CD4-positive, alpha-beta memory T cell (primary cell): ENCODE results near the gene CCL23. TPM values are rescaled to one million over a fixed set of nuclear protein-coding genes. Genes with fewer than 3 reads are reported as not detected.
"Not testable (repeated sequence)": the region's sequence is repeated elsewhere in the genome, so short reads cannot be mapped to it uniquely, and the experiment has no call there.

ENCODE experiments used
- CTCF ChIA-PET: fragments of 350-600 bp; sonication (Branson Sonifier 250); formaldehyde crosslinking; loops from one replicate; lab custom pipeline; 2021; ENCODE audit warnings: inconsistent platforms; ENCODE audit not compliant: partially characterized antibody; lab: Charles Lee
- POLR2A ChIA-PET: fragments of 350-600 bp; sonication (Branson Sonifier 250); formaldehyde crosslinking; loops from one replicate; lab custom pipeline; 2021; ENCODE audit not compliant: partially characterized antibody; lab: Charles Lee
- DNase-seq, 5 donors: peaks; one replicate each; pipeline versions ENCODE4 v3.0.0 to v3.0.0-alpha.2; 2020 to 2022; ENCODE audit warnings: mixed read lengths in 1 of 5
- H3K27ac ChIP-seq: one replicate; pipeline ENCODE4 v1.7.0; 2013; ENCODE audit warnings: low read depth, low read length
- H3K27me3 ChIP-seq: 2 replicates; pipeline ENCODE4 v1.7.0; 2013; ENCODE audit warnings: mild to moderate bottlenecking, low read length, moderate library complexity; ENCODE audit not compliant: insufficient read depth
- H3K36me3 ChIP-seq: 2 replicates; pipeline ENCODE4 v1.7.0; 2013; ENCODE audit warnings: mild to moderate bottlenecking, low read length, moderate library complexity; ENCODE audit not compliant: insufficient read depth
- H3K4me1 ChIP-seq: 2 replicates; pipeline ENCODE4 v1.7.0; 2013; ENCODE audit warnings: mild to moderate bottlenecking, low read length, moderate library complexity; ENCODE audit not compliant: insufficient read depth
- H3K4me3 ChIP-seq, 2 donors: one replicate each; pipeline ENCODE4 v1.7.0; 2013; ENCODE audit warnings: low read length in 2 of 2, mild to moderate bottlenecking in 1 of 2
- H3K9me3 ChIP-seq, 2 donors: one replicate each; pipeline ENCODE4 v1.7.0; 2013; ENCODE audit warnings: low read length in 2 of 2, control low read depth in 1 of 2; ENCODE audit not compliant: control insufficient read depth in 1 of 2
- H3K27ac Mint-ChIP-seq, 7 donors: one replicate each; pipeline ENCODE4 v1.8.0; 2020 to 2021; ENCODE audit warnings: mixed read lengths in 7 of 7, mild to moderate bottlenecking in 6 of 7, inconsistent platforms in 3 of 7, moderate library complexity in 3 of 7
- H3K27me3 Mint-ChIP-seq, 2 donors: one replicate each; pipeline ENCODE4 v1.8.0; 2020 to 2021; ENCODE audit warnings: mixed read lengths in 2 of 2
- H3K36me3 Mint-ChIP-seq, 2 donors: one replicate each; pipeline ENCODE4 v1.8.0; 2020 to 2021; ENCODE audit warnings: mixed read lengths in 2 of 2, inconsistent platforms in 1 of 2, mild to moderate bottlenecking in 1 of 2
- H3K4me1 Mint-ChIP-seq, 4 donors: one replicate each; pipeline ENCODE4 v1.8.0; 2020 to 2021; ENCODE audit warnings: mixed read lengths in 4 of 4, mild to moderate bottlenecking in 1 of 4
- H3K4me3 Mint-ChIP-seq, 8 donors: one replicate each; pipeline ENCODE4 v1.8.0; 2020 to 2021; ENCODE audit warnings: mixed read lengths in 8 of 8, mild to moderate bottlenecking in 7 of 8, moderate library complexity in 6 of 8, inconsistent platforms in 3 of 8
- H3K9me3 Mint-ChIP-seq, 8 donors: one replicate each; pipeline ENCODE4 v1.8.0; 2020 to 2021; ENCODE audit warnings: mixed read lengths in 8 of 8, mild to moderate bottlenecking in 5 of 8, inconsistent platforms in 3 of 8, moderate library complexity in 1 of 8
- intact Hi-C: fragments of 100-400 bp; cut with micrococcal nuclease; formaldehyde crosslinking; loops from one replicate; pipeline ENCODE4 v1.15.1; 2023
- polyA plus RNA-seq, 2 donors: library from polyadenylated mRNA; unstranded; fragments of 300-500 nt; fragmentation: Illumina TruSeq; gene quantifications; one replicate each; pipeline ENCODE4 v1.2.3, GENCODE V29; 2021
- total RNA-seq, 2 experiments: library from RNA; stranded (reverse); gene quantifications; one replicate each; pipeline ENCODE4 v1.2.3, GENCODE V29; 2021

The CCL23 gene
- total and polyA plus RNA-seq, 4 experiments from 2014 or later = not detected

- H3K4me1 Mint-ChIP-seq = no peaks in the 10 kb centered on the region
- Histone ChIP-seq H3K9me3 (no peaks in the 10 kb centered on the region), H3K27me3 (no peaks in the 10 kb centered on the region), H3K4me1 (no peaks in the 10 kb centered on the region), H3K27ac (no peak overlapping the region), H3K36me3 (no peaks in the 10 kb centered on the region), H3K4me3 (no peak overlapping the region)
- peaks cover 0 to 6% (median 0%) of the 10 kb centered on the region in 8 donors for H3K9me3 Mint-ChIP-seq
- ChIA-PET POLR2A (no interaction called here), CTCF (no interaction called here)
- no peak overlapping the region for H3K4me3 Mint-ChIP-seq
- H3K27ac Mint-ChIP-seq = no peak overlapping the region
- H3K27me3 Mint-ChIP-seq = peaks cover 8 to 14% of the 10 kb centered on the region in 2 donors
- DNase-seq = no peak
- intact Hi-C loops = no loop called here
- no peaks in the 10 kb centered on the region for H3K36me3 Mint-ChIP-seq
Measured at GRCh38 chr17:35998018-35998545, 19.7 kb downstream of the CCL23 start.

GRCh38 chr17:35995346-35995745 lies 22.4 kb downstream of the CCL23 start:
- H3K9me3 ChIP-seq, H3K27ac ChIP-seq, H3K4me1 Mint-ChIP-seq, H3K9me3 Mint-ChIP-seq, DNase-seq, H3K27ac Mint-ChIP-seq, H3K4me3 ChIP-seq, H3K4me1 ChIP-seq, H3K4me3 Mint-ChIP-seq, POLR2A ChIA-PET, H3K27me3 ChIP-seq, intact Hi-C loops, H3K36me3 ChIP-seq, H3K36me3 Mint-ChIP-seq: not testable (repeated sequence)
- CTCF ChIA-PET = interaction anchor here (0.7 kb wide), 1 partner anchor 20 kb away, joined by 3 read pairs; no protein-coding TSS in a partner anchor
- H3K27me3 Mint-ChIP-seq = peaks cover 12 to 16% of the 10 kb centered on the region in 2 donors

GRCh38 chr17:35991075-35991474 lies 26.7 kb downstream of the CCL23 start:
- Histone ChIP-seq H3K4me1 (no peaks in the 10 kb centered on the region), H3K9me3 (no peaks in the 10 kb centered on the region), H3K27me3 (no peaks in the 10 kb centered on the region), H3K4me3 (no peak overlapping the region), H3K27ac (no peak overlapping the region), H3K36me3 (no peaks in the 10 kb centered on the region)
- Mint-ChIP-seq H3K9me3 (peaks cover 0 to 12% (median 7%) of the 10 kb centered on the region in 8 donors), H3K4me3 (no peak overlapping the region), H3K27me3 (peaks cover 14 to 15% of the 10 kb centered on the region in 2 donors), H3K36me3 (peaks cover 0 to 1% of the 10 kb centered on the region in 2 donors), H3K27ac (no peak overlapping the region), H3K4me1 (no peaks in the 10 kb centered on the region)
- ChIA-PET POLR2A (no interaction called here), CTCF (no interaction called here)
- DNase-seq = no peak
- intact Hi-C loops = no loop called here

GRCh38 chr17:35988164-35988563 lies 29.6 kb downstream of the CCL23 start:
- ChIA-PET POLR2A (no interaction called here), CTCF (no interaction called here)
- Mint-ChIP-seq H3K27me3 (peaks cover 10% of the 10 kb centered on the region in 2 donors), H3K36me3 (peaks cover 0 to 1% of the 10 kb centered on the region in 2 donors), H3K9me3 (peaks cover 0 to 12% (median 6%) of the 10 kb centered on the region in 8 donors), H3K4me1 (no peaks in the 10 kb centered on the region), H3K27ac (no peak overlapping the region), H3K4me3 (no peak overlapping the region)
- H3K4me1 ChIP-seq = no peaks in the 10 kb centered on the region
- intact Hi-C loops = no loop called here
- H3K27me3 ChIP-seq = no peaks in the 10 kb centered on the region
- no peaks in the 10 kb centered on the region for H3K9me3 ChIP-seq
- no peak for DNase-seq
- no peaks in the 10 kb centered on the region for H3K36me3 ChIP-seq
- no peak overlapping the region for H3K27ac ChIP-seq
- H3K4me3 ChIP-seq = no peak overlapping the region

- Mint-ChIP-seq H3K4me1 (no peaks in the 10 kb centered on the region), H3K27me3 (peaks cover 2 to 5% of the 10 kb centered on the region in 2 donors), H3K27ac (no peak within 1 kb of the TSS), H3K4me3 (no peak within 1 kb of the TSS), H3K9me3 (peaks cover 0 to 11% (median 6%) of the 10 kb centered on the region in 8 donors), H3K36me3 (no peaks in the 10 kb centered on the region)
- H3K27me3 ChIP-seq = no peaks in the 10 kb centered on the region
- intact Hi-C loops = no loop called here
- POLR2A ChIA-PET = no interaction called here
- DNase-seq = no peak
- H3K9me3 ChIP-seq = no peaks in the 10 kb centered on the region
- CTCF ChIA-PET = interaction anchor here (1.5 kb wide), 1 partner anchor 10 kb away, joined by 5 read pairs; no protein-coding TSS in a partner anchor
- no peak within 1 kb of the TSS for H3K27ac ChIP-seq
- H3K4me3 ChIP-seq = no peak within 1 kb of the TSS
- H3K36me3 ChIP-seq = no peaks in the 10 kb centered on the region
- H3K4me1 ChIP-seq = no peaks in the 10 kb centered on the region
Measured at GRCh38 chr17:35986643-35987042, 31.1 kb downstream of the CCL23 start, which contains the start of gene CCL14. Gene CCL14 (minus strand): TSS chr17:35986729. CDS start chr17:35986649, 80 bp downstream.

- intact Hi-C loops = no loop called here
- H3K4me3 Mint-ChIP-seq = no peak overlapping the region
- no peak for DNase-seq
- CTCF ChIA-PET = interaction anchor here (1.7 kb wide), 1 partner anchor 9 kb away, joined by 5 read pairs; no protein-coding TSS in a partner anchor
- H3K27ac ChIP-seq = no peak overlapping the region
- no peaks in the 10 kb centered on the region for H3K36me3 ChIP-seq
- no peaks in the 10 kb centered on the region for H3K4me1 Mint-ChIP-seq
- POLR2A ChIA-PET = no interaction called here
- no peaks in the 10 kb centered on the region for H3K9me3 ChIP-seq
- peaks cover 0 to 6% (median 2%) of the 10 kb centered on the region in 8 donors for H3K9me3 Mint-ChIP-seq
- H3K4me1 ChIP-seq = no peaks in the 10 kb centered on the region
- no peaks in the 10 kb centered on the region for H3K27me3 ChIP-seq
- no peak overlapping the region for H3K4me3 ChIP-seq
- H3K27ac Mint-ChIP-seq = no peak overlapping the region
- H3K27me3 Mint-ChIP-seq = peaks cover 2 to 3% of the 10 kb centered on the region in 2 donors
- no peaks in the 10 kb centered on the region for H3K36me3 Mint-ChIP-seq
Measured at GRCh38 chr17:35984140-35984539, 33.6 kb downstream of the CCL23 start.

- POLR2A ChIA-PET = no interaction called here
- H3K36me3 Mint-ChIP-seq = no peaks in the 10 kb centered on the region
- DNase-seq = no peak
- CTCF ChIA-PET = interaction anchor here (1.4 kb wide), 1 partner anchor 63 kb away, joined by 3 read pairs; no protein-coding TSS in a partner anchor
- Histone ChIP-seq H3K9me3 (no peaks in the 10 kb centered on the region), H3K27me3 (no peaks in the 10 kb centered on the region), H3K4me1 (no peaks in the 10 kb centered on the region), H3K4me3 (no peak overlapping the region), H3K36me3 (no peaks in the 10 kb centered on the region), H3K27ac (no peak overlapping the region)
- intact Hi-C loops = no loop called here
- H3K4me3 Mint-ChIP-seq = no peak overlapping the region
- peaks cover 0 to 1% (median 0%) of the 10 kb centered on the region in 8 donors for H3K9me3 Mint-ChIP-seq
- H3K27me3 Mint-ChIP-seq = peaks cover 0 to 2% of the 10 kb centered on the region in 2 donors
- H3K4me1 Mint-ChIP-seq = no peaks in the 10 kb centered on the region
- no peak overlapping the region for H3K27ac Mint-ChIP-seq
Measured at GRCh38 chr17:35982409-35983191, 35.2 kb downstream of the CCL23 start.
